Fibroblast of lung (primary cell): ENCODE data around the gene RYR2. TPM values are rescaled to one million over a fixed set of nuclear protein-coding genes. Genes with fewer than 3 reads are reported as not detected.

Source experiments
- DNase-seq, 2 donors: peaks; one replicate each; pipeline versions ENCODE4 v3.0.0 to v3.0.0-alpha.2; 2010; ENCODE audit warnings: low read depth in 2 of 2
- H2AFZ ChIP-seq: 2 replicates; pipeline ENCODE4 v1.5.1; 2012; ENCODE audit warnings: low read length, control low read depth, inconsistent platforms
- H3K27ac ChIP-seq: 2 replicates; pipeline ENCODE4 v1.5.1; 2011; ENCODE audit warnings: low read length, control low read depth; ENCODE audit not compliant: insufficient read depth
- H3K27me3 ChIP-seq: 2 replicates; pipeline ENCODE4 v1.5.1; 2011; ENCODE audit warnings: mild to moderate bottlenecking, low read length; ENCODE audit not compliant: control insufficient read depth, insufficient read depth
- H3K36me3 ChIP-seq: 2 replicates; pipeline ENCODE4 v1.5.1; 2011; ENCODE audit warnings: low read length; ENCODE audit not compliant: control insufficient read depth, insufficient read depth
- H3K4me1 ChIP-seq: 2 replicates; pipeline ENCODE4 v1.5.1; 2011; ENCODE audit warnings: low read length; ENCODE audit not compliant: control insufficient read depth, insufficient read depth; ENCODE audit errors: extremely low read depth
- H3K4me2 ChIP-seq: 2 replicates; pipeline ENCODE4 v1.5.1; 2011; ENCODE audit warnings: low read length, control low read depth; ENCODE audit not compliant: insufficient read depth; ENCODE audit errors: extremely low read depth
- H3K4me3 ChIP-seq, 4 experiments: fragments of 200-600 bp in 1 of 4; sonication (generic) in 1 of 4; replicated peaks in 1 of 4; 2 replicates each; pipeline ENCODE4 v1.5.1; 2011 to 2016; ENCODE audit warnings: low read length in 4 of 4, low read depth in 3 of 4, mild to moderate bottlenecking in 3 of 4, control low read depth in 2 of 4, inconsistent platforms in 1 of 4, mixed read lengths in 1 of 4; ENCODE audit not compliant: insufficient read depth in 1 of 4; ENCODE audit errors: control extremely low read depth in 1 of 4
- H3K79me2 ChIP-seq: 2 replicates; pipeline ENCODE4 v1.5.1; 2012; ENCODE audit warnings: mild to moderate bottlenecking, low read length, inconsistent platforms; ENCODE audit not compliant: control insufficient read depth, insufficient read depth
- H3K9ac ChIP-seq: 2 replicates; pipeline ENCODE4 v1.5.1; 2011; ENCODE audit warnings: mild to moderate bottlenecking, low read length, control low read depth; ENCODE audit not compliant: insufficient read depth
- H3K9me3 ChIP-seq: 2 replicates; pipeline ENCODE4 v1.5.1; 2012; ENCODE audit warnings: low read depth, low read length; ENCODE audit not compliant: control insufficient read depth, insufficient read depth
- H4K20me1 ChIP-seq: 2 replicates; pipeline ENCODE4 v1.5.1; 2011; ENCODE audit warnings: low read length; ENCODE audit not compliant: control insufficient read depth, insufficient read depth; ENCODE audit errors: extremely low read depth
- CTCF ChIP-seq, 2 donors: IDR thresholded peaks in 1 of 2; conservative IDR thresholded peaks in 1 of 2; 1 replicate in 1 of 2; 2 replicates in 1 of 2; pipeline ENCODE4 v1.5.1; 2011 to 2012; ENCODE audit warnings: low read length in 2 of 2, control low read depth in 1 of 2, inconsistent platforms in 1 of 2, low read depth in 1 of 2, mild to moderate bottlenecking in 1 of 2
- EZH2 ChIP-seq: IDR thresholded peaks from 2 replicates; pipeline ENCODE4 v1.5.1; 2012; ENCODE audit warnings: low read length, control low read depth, mild to moderate bottlenecking; ENCODE audit errors: missing control alignments
- polyA plus RNA-seq, 2 donors: library from polyadenylated mRNA; depleted of rRNA in 1 of 2; stranded (reverse) in 1 of 2; unstranded in 1 of 2; fragments of >200 nt; gene quantifications; 2 replicates each; pipeline ENCODE4 v1.2.1, GENCODE V29; 2011 to 2012; ENCODE audit warnings: missing spikeins in 1 of 2
- total RNA-seq: library from RNA; depleted of rRNA; stranded (reverse); fragments of >200 nt; gene quantifications from 2 replicates; pipeline ENCODE4 v1.2.1, GENCODE V29; 2014

The RYR2 gene
- total and polyA plus RNA-seq, 2 donors (not counting 1 experiment from before 2014, with no cell fraction given) = 0.06 to 0.17 TPM

GRCh38 chr1:237478082-237478481 lies 436.1 kb downstream of the RYR2 start:
- H3K27ac ChIP-seq = no peak overlapping the region
- no peaks in the 10 kb centered on the region for H3K27me3 ChIP-seq
- no peak overlapping the region for H3K4me2 ChIP-seq
- no peak for TF ChIP-seq CTCF (conservative IDR thresholded peaks at IDR 0.05 in 1 of 2, IDR thresholded peaks at IDR 0.05 in 1 of 2; ENCODE audit: low read depth in 1 of 2, low read length in 2 of 2)
- no peak for TF ChIP-seq EZH2
- no peaks in the 10 kb centered on the region for H3K4me1 ChIP-seq
- H3K9ac ChIP-seq = no peak overlapping the region
- no peak overlapping the region for H3K4me3 ChIP-seq
- no peaks in the 10 kb centered on the region for H3K9me3 ChIP-seq
- DNase-seq = no peak
- H2AFZ ChIP-seq = no peak overlapping the region
- no peaks in the 10 kb centered on the region for H4K20me1 ChIP-seq
- H3K36me3 ChIP-seq = no peaks in the 10 kb centered on the region
- no peaks in the 10 kb centered on the region for H3K79me2 ChIP-seq

GRCh38 chr1:237478842-237479241 lies 436.9 kb downstream of the RYR2 start:
- H3K4me1 ChIP-seq = no peaks in the 10 kb centered on the region
- H3K36me3 ChIP-seq = no peaks in the 10 kb centered on the region
- DNase-seq = no peak
- no peak for TF ChIP-seq EZH2
- no peak for TF ChIP-seq CTCF (conservative IDR thresholded peaks at IDR 0.05 in 1 of 2, IDR thresholded peaks at IDR 0.05 in 1 of 2; ENCODE audit: low read depth in 1 of 2, low read length in 2 of 2)
- H3K27me3 ChIP-seq = no peaks in the 10 kb centered on the region
- no peak overlapping the region for H3K4me3 ChIP-seq
- H3K79me2 ChIP-seq = no peaks in the 10 kb centered on the region
- H2AFZ ChIP-seq = no peak overlapping the region
- no peak overlapping the region for H3K4me2 ChIP-seq
- no peak overlapping the region for H3K27ac ChIP-seq
- H3K9ac ChIP-seq = no peak overlapping the region
- H4K20me1 ChIP-seq = no peaks in the 10 kb centered on the region
- H3K9me3 ChIP-seq = no peaks in the 10 kb centered on the region

- H3K4me3 ChIP-seq = no peak overlapping the region
- no peaks in the 10 kb centered on the region for H3K9me3 ChIP-seq
- no peak overlapping the region for H2AFZ ChIP-seq
- no peak overlapping the region for H3K4me2 ChIP-seq
- DNase-seq = no peak
- no peaks in the 10 kb centered on the region for H4K20me1 ChIP-seq
- no peaks in the 10 kb centered on the region for H3K36me3 ChIP-seq
- H3K79me2 ChIP-seq = no peaks in the 10 kb centered on the region
- H3K27ac ChIP-seq = no peak overlapping the region
- no peaks in the 10 kb centered on the region for H3K27me3 ChIP-seq
- no peak overlapping the region for H3K9ac ChIP-seq
- H3K4me1 ChIP-seq = no peaks in the 10 kb centered on the region
- TF ChIP-seq CTCF (conservative IDR thresholded peaks at IDR 0.05 in 1 of 2, IDR thresholded peaks at IDR 0.05 in 1 of 2; ENCODE audit: low read depth in 1 of 2, low read length in 2 of 2) = no peak
- no peak for TF ChIP-seq EZH2
These were observed 440.8 kb downstream of the RYR2 start for GRCh38 chr1:237482777-237483176.
